HFF-Myc (cell line): ENCODE data around the gene DCTN1.

ENCODE experiments used
- DNase-seq: peaks from one replicate; pipeline ENCODE4 v3.0.0-alpha.2; 2011; ENCODE audit warnings: low read depth; ENCODE audit errors: extremely low read depth
- H3K4me3 ChIP-seq: replicated peaks from 2 replicates; pipeline ENCODE4 v1.5.1; 2011; ENCODE audit warnings: low read depth, mild to moderate bottlenecking, control low read depth, low read length
- TF ChIP-seq, protein P1 (sequence below): IDR thresholded peaks from 2 replicates; pipeline ENCODE4 v1.5.1; 2012; ENCODE audit warnings: mild to moderate bottlenecking, low read depth, low read length, control low read depth; ENCODE audit errors: missing control alignments

DCTN1 gene

DNA sequence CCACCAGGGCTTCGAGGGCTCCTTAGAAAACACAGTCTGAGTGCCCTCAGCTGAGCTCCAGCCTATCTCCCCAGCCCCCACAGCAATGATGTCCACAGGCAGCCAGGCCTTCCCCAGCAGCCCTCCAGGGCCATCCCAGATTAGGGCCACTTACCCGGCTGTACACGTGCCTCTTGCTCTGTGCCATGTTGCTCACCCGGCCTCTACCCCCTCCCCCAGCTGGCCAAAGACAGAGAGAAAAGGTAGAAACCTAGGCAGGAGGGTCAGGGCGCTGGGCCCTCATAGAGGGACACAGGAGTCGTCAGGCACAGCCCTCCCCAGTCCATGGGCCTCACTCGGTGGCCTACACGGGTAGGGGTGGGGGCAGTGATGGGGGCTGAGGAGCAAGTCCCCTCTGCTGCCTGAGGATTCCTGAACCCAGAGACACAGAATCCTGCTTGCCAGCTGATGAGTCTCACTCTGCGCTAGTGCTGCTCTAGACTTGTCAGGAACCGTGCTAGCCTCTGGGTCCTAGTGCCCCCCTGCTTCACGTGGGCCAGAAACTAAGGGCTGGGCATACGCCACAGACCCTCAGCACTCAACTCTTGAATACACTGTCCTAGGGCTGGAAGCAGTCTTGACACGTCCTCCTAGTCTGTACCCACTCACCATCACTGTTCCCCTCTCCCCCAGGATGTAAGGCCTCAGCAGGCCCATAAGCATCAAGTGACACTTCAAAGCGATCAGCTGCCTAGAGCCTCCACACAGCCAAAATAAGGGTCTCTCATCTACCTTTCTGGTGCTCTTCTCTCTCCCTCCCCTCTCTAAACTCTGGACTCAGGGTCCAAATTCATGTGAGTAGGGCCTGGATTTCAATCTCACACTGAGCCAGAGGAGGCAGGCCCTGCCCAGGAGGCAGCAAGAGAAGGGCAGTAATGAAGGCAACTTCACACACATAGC lies at the start of gene DCTN1:
Gene DCTN1, minus strand, starts transcription at position 461 of the 939 bp plus-strand sequence. Its CDS starts 274 bp downstream, at position 187.
- DNase-seq = no peak
- peak within 1 kb of the TSS; percentile 34 for H3K4me3 ChIP-seq
- TF ChIP-seq, protein P1, sequence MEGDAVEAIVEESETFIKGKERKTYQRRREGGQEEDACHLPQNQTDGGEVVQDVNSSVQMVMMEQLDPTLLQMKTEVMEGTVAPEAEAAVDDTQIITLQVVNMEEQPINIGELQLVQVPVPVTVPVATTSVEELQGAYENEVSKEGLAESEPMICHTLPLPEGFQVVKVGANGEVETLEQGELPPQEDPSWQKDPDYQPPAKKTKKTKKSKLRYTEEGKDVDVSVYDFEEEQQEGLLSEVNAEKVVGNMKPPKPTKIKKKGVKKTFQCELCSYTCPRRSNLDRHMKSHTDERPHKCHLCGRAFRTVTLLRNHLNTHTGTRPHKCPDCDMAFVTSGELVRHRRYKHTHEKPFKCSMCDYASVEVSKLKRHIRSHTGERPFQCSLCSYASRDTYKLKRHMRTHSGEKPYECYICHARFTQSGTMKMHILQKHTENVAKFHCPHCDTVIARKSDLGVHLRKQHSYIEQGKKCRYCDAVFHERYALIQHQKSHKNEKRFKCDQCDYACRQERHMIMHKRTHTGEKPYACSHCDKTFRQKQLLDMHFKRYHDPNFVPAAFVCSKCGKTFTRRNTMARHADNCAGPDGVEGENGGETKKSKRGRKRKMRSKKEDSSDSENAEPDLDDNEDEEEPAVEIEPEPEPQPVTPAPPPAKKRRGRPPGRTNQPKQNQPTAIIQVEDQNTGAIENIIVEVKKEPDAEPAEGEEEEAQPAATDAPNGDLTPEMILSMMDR = no peak

DNA sequence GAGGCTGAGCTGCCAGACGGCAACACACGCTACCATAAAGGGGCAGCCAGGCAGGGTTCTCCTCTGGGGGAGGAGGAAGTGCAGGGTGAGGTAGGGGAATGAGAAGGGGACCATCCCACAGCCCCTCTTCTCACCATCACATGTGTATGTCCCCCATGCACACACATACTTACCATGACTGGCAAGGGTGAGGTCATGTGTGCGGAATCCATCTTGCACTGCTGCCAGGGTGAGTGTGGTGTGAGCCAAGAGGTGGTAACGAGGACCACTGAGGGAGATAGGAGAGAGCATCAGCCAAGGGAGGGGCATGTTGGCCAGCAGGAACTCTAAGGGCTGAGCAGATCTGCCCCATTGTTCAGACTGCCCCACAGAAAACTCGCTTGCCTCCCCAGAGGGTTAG lies 48.6 kb upstream of the DCTN1 start:
- DNase-seq = no peak
- TF ChIP-seq, protein P1 = no peak
- H3K4me3 ChIP-seq = no peak overlapping the region

DNA sequence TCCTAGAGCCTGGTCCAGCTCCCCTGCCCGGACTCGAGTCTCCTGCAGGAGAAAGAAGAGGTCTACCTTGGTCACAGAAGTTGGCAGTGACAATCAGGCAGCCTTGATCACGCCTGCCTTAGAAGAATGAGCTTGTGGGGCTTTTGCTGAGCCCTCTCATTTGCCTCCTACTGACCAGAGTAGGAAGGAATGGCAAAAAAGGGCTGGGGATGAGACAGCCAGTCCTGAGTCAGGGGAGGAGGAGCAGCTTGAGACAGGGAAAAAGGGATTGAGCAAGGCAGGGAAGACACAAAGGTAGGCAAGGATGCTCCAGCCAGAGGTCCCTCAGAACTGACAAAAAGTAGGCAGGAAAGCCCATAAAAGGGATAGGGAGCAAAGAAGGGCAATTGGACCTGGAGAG lies 47.4 kb upstream of the DCTN1 start:
- H3K4me3 ChIP-seq = no peak overlapping the region
- no peak for DNase-seq

DNA sequence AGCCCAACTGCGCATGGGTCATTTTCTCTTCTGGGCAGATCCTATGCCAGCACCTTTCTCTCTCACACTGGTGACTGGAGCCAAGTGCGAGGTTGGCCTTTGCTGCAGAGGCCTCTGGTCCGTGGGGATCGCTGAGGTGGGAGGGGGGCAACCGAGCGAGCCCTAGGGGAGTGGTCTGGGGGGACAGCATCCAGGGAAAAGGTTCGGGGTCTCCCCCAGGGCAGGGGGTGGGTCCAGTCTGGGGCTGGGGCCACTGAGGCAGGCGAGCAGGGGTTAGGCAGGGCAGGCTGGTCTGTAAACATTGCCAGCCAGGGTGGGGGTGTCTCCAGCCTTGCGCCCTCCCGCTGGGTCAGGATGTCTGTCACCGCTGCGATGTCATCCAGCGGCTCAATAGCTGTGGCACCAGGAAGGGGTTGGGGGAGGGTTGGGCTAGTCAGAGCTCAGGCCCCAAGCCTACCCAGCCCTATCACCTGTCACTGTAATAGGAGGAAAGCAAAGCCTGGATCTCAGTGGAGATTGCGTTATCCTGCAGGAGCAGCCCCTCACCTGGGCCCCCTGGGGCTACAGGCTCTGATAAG lies 46.2 kb upstream of the DCTN1 start:
- no peak overlapping the region for H3K4me3 ChIP-seq
- TF ChIP-seq, protein P1 = no peak
- DNase-seq = no peak

More for the DNA sequence above, 47.4 kb upstream of the DCTN1 start:
- TF ChIP-seq, protein P1 = no peak

DNA sequence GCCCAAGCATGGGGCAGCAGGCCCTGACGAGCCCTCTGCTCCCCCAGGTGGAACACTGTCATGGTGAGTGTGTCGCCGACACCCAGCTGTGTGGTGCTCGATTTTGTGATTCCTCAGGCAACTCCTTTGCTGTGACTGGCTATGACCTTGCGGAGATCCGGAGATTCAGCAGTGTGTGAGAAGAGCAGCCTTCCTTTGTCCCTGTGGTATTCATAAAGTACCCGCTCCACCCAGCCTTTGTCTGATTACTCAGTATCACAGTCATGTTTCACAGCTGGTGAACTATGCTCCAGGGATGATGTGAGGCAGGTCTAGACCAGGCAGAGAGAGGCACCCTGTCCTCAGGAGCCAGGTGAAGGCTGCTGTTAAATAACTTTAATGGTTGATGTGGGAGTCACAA lies 45.4 kb upstream of the DCTN1 start:
- no peak overlapping the region for H3K4me3 ChIP-seq
- DNase-seq = no peak
- TF ChIP-seq, protein P1 = no peak

DNA sequence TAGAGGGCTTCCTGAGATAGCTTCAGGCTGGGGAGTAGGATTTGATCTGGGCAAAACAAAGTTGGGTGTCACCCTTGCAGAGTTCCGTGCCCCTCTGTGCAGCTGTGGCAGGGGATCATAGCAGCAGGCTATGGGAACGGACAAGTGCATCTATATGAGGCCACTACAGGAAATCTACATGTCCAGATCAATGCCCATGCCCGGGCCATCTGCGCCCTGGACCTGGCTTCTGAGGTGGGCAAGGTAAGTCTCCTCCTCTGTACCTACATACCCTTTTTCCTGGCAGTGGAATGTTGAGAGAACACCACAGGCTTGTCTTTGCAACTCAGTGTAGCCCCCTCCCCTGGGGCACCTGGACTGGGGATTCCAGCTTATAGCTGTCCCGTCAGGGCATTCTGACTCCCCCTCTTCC lies 44.9 kb upstream of the DCTN1 start:
- TF ChIP-seq, protein P1 = no peak
- no peak for DNase-seq
- H3K4me3 ChIP-seq = no peak overlapping the region
